Effector memory CD8-positive, alpha-beta T cell (primary cell): Measurements from ENCODE around the gene KRTAP27-1.

Experiments used
- ATAC-seq: fragments of 150-1000 bp; cut with Tn5 transposase; replicated peaks from 2 replicates; pipeline ENCODE4 v1.10.0; 2021; ENCODE audit warnings: mild to moderate bottlenecking, moderate library complexity
- DNase-seq, 3 experiments: peaks; one replicate each; pipeline ENCODE4 v3.0.0; 2021
- H3K27ac Mint-ChIP-seq, 2 donors: one replicate each; pipeline ENCODE4 v1.8.0; 2022; ENCODE audit warnings: mild to moderate bottlenecking in 2 of 2, mixed read lengths in 2 of 2, moderate library complexity in 2 of 2
- H3K27me3 Mint-ChIP-seq, 2 donors: one replicate each; pipeline ENCODE4 v1.8.0; 2022; ENCODE audit warnings: mixed read lengths in 2 of 2
- H3K36me3 Mint-ChIP-seq: one replicate; pipeline ENCODE4 v1.8.0; 2022; ENCODE audit warnings: mild to moderate bottlenecking, moderate library complexity, mixed read lengths; ENCODE audit not compliant: insufficient read depth
- H3K4me1 Mint-ChIP-seq, 2 donors: one replicate each; pipeline ENCODE4 v1.8.0; 2022; ENCODE audit warnings: low read depth in 2 of 2, mixed read lengths in 2 of 2
- H3K4me3 Mint-ChIP-seq, 2 donors: one replicate each; pipeline ENCODE4 v1.8.0; 2022; ENCODE audit warnings: mild to moderate bottlenecking in 2 of 2, mixed read lengths in 2 of 2, moderate library complexity in 2 of 2
- H3K9me3 Mint-ChIP-seq, 2 donors: one replicate each; pipeline ENCODE4 v1.8.0; 2022; ENCODE audit warnings: mixed read lengths in 2 of 2
- total RNA-seq, 9 experiments: gene quantifications; one replicate each; lab custom pipeline; 2026; lab: John Stamatoyannopoulos, UW

Gene KRTAP27-1, protein sequence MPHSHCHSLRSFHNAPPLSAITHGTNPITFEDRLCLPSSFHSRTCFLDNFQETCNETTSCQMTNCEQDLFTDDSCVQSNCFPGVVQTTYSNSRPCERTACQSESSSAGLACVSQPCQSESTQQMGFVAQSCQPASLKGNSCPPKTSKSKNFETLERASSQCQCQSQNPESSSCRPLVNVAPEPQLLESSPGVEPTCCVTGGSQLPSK
- total RNA-seq = 0 reads per million in 9 experiments

DNA sequence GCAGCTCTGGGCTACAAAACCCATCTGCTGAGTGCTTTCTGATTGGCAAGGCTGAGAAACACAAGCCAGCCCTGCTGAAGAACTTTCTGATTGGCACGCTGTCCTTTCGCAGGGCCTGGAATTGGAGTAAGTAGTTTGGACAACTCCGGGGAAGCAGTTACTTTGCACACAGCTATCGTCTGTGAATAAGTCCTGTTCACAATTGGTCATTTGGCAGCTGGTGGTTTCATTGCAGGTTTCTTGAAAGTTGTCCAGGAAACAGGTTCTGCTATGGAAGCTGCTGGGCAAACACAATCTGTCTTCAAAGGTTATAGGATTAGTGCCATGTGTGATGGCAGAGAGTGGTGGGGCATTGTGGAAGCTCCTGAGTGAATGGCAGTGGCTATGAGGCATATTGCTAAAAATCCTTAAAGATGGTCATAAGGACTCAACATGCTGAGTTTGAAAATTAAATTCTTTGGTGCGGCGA lies at the start of gene KRTAP27-1:
KRTAP27-1 (minus strand) TSS at position 419 of the 469 bp plus-strand sequence; CDS start at position 393, 26 bp downstream.
- H3K4me1 Mint-ChIP-seq = no peaks in the 10 kb centered on the region
- H3K27ac Mint-ChIP-seq = no peak within 1 kb of the TSS
- peaks cover 0 to 9% of the 10 kb centered on the region in 2 donors for H3K9me3 Mint-ChIP-seq
- DNase-seq = no peak
- no peak within 1 kb of the TSS for H3K4me3 Mint-ChIP-seq
- no peaks in the 10 kb centered on the region for H3K36me3 Mint-ChIP-seq
- no peak for ATAC-seq
- H3K27me3 Mint-ChIP-seq = no peaks in the 10 kb centered on the region

DNA sequence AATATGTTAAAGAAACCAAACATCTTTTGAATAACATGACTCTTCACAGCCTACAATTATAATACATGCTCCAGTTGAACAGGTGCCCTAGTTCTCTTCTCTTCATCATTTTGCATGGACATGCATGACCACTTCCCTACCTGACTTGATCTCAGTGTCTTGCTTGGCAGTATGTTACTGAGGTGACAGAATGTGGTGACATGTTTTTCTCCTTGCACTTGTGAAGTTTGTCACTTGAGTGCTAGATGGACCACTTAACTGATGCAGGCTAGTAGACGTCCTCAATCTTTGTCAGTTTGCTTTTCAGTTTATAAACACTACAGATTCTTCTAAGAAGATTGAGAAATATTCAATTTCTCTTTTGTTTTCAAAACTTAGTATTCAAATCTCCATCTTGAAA lies 44.7 kb upstream of the KRTAP27-1 start:
- H3K27me3 Mint-ChIP-seq = no peaks in the 10 kb centered on the region
- ATAC-seq (no peak), DNase-seq (no peak)
- H3K36me3 Mint-ChIP-seq = no peaks in the 10 kb centered on the region
- peaks cover 7 to 8% of the 10 kb centered on the region in 2 donors for H3K9me3 Mint-ChIP-seq
- no peaks in the 10 kb centered on the region for H3K4me1 Mint-ChIP-seq
- H3K4me3 Mint-ChIP-seq = no peak overlapping the region
- no peak overlapping the region for H3K27ac Mint-ChIP-seq

DNA sequence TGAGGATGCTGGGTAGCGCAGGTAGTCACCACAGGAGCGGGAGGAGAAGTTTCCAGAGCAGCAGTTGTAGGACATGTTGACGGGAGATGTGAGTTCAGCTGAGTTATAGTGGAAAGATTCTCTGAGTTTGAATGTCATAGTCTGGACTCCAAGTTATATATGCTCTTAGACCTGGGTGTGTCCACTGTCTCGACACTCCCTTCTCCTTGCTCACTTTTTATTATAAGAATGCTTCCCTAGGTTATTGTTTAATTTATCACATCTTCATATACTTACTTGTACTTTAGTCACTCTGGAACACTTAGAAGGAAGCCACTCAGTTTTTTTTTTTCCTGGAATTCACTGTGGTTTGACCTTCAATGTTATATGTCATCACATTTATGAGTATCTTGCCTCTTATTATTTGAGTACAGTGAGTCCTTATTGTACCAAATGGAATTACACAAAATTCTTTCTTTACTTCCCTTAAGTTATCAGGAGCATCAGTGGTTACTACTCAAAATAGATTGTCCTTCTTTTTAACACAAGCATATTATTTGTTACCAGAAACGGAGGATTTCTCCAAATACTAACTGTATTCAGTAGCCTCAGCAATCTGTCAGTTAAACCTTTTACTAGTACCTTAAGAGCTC lies 34.8 kb upstream of the KRTAP27-1 start, which contains the start of gene KRTAP13-2:
KRTAP13-2 (minus strand) TSS at position 133 of the 632 bp plus-strand sequence; CDS start at position 75, 58 bp downstream.
- ATAC-seq (no peak), DNase-seq (no peak)
- H3K9me3 Mint-ChIP-seq = peaks cover 0 to 11% of the 10 kb centered on the region in 2 donors
- H3K27ac Mint-ChIP-seq = no peak within 1 kb of the TSS
- no peaks in the 10 kb centered on the region for H3K4me1 Mint-ChIP-seq
- no peaks in the 10 kb centered on the region for H3K27me3 Mint-ChIP-seq
- H3K36me3 Mint-ChIP-seq = no peaks in the 10 kb centered on the region
- no peak within 1 kb of the TSS for H3K4me3 Mint-ChIP-seq

DNA sequence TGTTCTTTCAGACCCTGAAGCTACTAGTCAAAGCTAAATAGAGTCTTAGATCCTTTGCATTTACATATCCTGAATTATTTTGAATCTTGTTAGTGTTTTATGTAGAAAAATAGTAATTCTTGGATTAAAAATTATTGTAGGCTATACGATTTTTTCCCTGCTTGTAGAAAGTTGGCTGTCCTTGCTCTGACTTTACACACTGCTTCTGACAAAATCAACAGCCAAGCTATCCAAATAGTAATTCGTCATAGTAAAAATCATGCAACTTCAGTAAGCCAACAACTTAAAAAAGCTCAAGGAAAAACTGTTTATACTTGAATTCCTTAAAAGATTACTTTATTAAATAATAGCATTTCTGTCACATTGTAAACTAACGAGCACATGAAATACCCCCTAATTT lies 18.4 kb upstream of the KRTAP27-1 start:
- Mint-ChIP-seq H3K4me3 (no peak overlapping the region), H3K27ac (no peak overlapping the region), H3K4me1 (no peaks in the 10 kb centered on the region), H3K9me3 (peaks cover 0 to 5% of the 10 kb centered on the region in 2 donors), H3K36me3 (no peaks in the 10 kb centered on the region), H3K27me3 (no peaks in the 10 kb centered on the region)
- ATAC-seq (no peak), DNase-seq (no peak)

DNA sequence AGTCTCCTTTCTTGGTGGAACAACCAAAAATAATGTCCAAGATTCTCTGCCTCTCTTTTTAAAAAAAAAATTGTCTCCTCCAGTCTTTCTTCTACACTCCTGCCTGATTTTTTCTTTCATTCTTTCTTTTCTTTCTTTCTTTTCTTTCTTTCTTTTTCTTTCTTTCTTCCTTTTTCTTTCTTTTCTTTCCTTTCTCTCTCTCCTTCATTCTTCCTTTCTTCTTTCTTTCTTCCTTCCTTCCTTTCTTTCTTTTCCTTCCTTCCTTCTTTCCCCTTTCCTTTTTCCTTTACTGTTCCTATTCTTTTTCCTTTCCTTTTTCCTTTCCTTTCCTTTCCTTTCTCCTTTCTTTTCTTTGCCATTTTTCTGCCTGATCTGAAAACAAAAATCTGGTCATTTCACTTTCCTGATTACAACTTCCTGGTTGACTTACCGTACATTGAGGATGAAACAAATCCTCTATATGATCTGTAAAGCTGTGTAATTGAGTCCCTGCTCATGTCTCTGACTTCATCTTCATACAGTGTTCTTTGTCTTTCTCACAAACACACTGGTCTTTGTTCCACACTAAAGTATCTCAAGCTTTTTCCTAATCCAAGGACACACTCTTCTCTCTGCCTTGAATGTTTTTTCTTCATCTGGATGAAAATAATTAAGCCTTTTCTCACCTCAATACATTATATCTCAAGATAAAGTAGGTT lies 17.0 kb upstream of the KRTAP27-1 start:
- H3K27ac Mint-ChIP-seq = no peak overlapping the region
- ATAC-seq (no peak), DNase-seq (no peak)
- H3K36me3 Mint-ChIP-seq = no peaks in the 10 kb centered on the region
- no peak overlapping the region for H3K4me3 Mint-ChIP-seq
- no peaks in the 10 kb centered on the region for H3K4me1 Mint-ChIP-seq
- peaks cover 0 to 5% of the 10 kb centered on the region in 2 donors for H3K9me3 Mint-ChIP-seq
- H3K27me3 Mint-ChIP-seq = no peaks in the 10 kb centered on the region

DNA sequence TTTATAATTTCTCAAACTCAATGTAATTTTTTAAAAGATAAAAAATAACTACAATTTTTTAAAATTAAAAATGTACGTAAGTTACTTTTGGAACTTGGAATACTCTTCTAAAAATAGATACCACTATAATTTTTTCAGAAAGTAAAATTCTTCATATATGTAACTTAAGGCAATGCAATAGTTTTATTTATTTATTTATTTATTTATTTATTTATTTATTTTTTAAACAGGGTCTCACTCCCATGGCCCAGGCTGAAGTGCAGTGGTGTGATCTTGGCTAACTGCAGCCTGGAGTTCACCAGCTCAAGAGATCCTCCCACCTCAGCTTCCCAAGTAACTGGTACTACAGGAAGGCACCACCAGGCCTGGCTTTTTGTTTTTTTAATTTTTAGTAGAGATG lies 14.0 kb upstream of the KRTAP27-1 start:
- ATAC-seq = no peak
- Mint-ChIP-seq H3K27ac (no peak overlapping the region), H3K4me1 (no peaks in the 10 kb centered on the region)

DNA sequence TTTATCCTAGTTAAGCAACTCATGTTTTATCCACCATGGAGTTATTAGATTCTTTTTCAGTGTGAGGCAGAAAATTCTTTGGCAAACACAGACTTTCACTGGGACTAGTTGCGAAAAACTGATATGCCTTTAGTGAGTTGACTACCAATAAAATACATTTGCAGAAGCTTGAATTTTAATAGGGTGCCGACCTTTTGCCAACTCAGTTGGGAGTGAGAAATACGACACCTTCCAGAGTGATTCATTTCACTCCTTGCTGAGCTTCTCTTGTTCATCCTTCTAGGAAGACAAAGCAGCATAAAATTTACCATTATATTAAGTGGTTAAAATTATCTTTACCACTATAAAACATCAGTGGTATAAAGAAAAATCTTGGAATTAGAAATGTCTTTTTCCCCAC lies 12.1 kb upstream of the KRTAP27-1 start:
- no peaks in the 10 kb centered on the region for H3K27me3 Mint-ChIP-seq
- peaks cover 0 to 3% of the 10 kb centered on the region in 2 donors for H3K9me3 Mint-ChIP-seq
- ATAC-seq (no peak), DNase-seq (no peak)
- H3K4me3 Mint-ChIP-seq = no peak overlapping the region
- H3K27ac Mint-ChIP-seq = no peak overlapping the region
- no peaks in the 10 kb centered on the region for H3K4me1 Mint-ChIP-seq
- peaks cover 3% of the 10 kb centered on the region for H3K36me3 Mint-ChIP-seq

More for the DNA sequence above, 14.0 kb upstream of the KRTAP27-1 start:
- Mint-ChIP-seq H3K27me3 (no peaks in the 10 kb centered on the region), H3K36me3 (peaks cover 3% of the 10 kb centered on the region), H3K4me3 (no peak overlapping the region), H3K9me3 (peaks cover 0 to 4% of the 10 kb centered on the region in 2 donors)
- no peak for DNase-seq

DNA sequence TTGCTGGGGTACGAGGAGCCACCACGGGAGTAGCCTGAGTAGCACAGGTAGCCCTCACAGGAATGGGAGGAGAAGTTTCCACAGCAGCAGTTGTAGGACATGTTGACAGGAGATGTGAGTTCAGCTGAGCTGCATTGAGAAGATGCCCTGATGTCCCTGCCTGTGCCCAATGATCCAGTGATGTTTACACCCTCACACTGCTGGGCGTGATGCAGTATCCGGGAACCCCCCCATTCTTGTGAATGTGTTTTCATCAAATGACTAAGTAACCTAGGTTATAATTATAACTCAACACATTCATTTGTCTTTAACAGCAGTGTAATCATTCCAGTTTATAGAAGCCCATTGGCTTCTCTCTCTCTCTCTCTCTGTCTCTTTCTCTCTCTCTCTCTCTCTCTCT lies 11.0 kb upstream of the KRTAP27-1 start, which contains the start of gene KRTAP23-1:
KRTAP23-1 (minus strand) TSS at position 101 of the 400 bp plus-strand sequence; CDS start at position 101, 0 bp downstream.
- H3K4me3 Mint-ChIP-seq = no peak within 1 kb of the TSS
- H3K36me3 Mint-ChIP-seq = peaks cover 3% of the 10 kb centered on the region
- ATAC-seq = no peak
- no peaks in the 10 kb centered on the region for H3K4me1 Mint-ChIP-seq
- peaks cover 0 to 2% of the 10 kb centered on the region in 2 donors for H3K9me3 Mint-ChIP-seq
- no peak for DNase-seq
- H3K27ac Mint-ChIP-seq = no peak within 1 kb of the TSS
- H3K27me3 Mint-ChIP-seq = no peaks in the 10 kb centered on the region

DNA sequence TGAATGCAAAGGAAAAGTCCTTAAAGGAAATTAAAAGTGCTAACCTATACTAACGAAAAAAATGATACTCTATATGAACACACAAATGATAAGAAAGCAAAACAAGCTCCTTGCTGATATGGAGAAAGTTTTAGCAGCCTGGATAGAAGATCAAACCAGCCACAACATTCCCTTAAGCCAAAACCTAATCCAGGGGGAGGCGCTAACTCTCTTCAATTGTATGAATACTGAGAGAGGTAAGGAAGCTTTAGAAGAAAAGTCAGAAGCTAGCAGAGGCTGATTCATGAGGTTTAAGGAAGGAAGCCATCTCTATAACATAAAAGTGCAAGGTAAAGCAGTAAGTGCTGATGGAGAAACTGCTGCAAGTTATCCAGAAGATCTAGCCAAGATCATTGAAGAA lies 7.5 kb upstream of the KRTAP27-1 start:
- Mint-ChIP-seq H3K27me3 (no peaks in the 10 kb centered on the region), H3K9me3 (peaks cover 0 to 2% of the 10 kb centered on the region in 2 donors), H3K36me3 (peaks cover 3% of the 10 kb centered on the region), H3K4me3 (no peak overlapping the region), H3K4me1 (no peaks in the 10 kb centered on the region), H3K27ac (no peak overlapping the region)
- ATAC-seq (no peak), DNase-seq (no peak)

DNA sequence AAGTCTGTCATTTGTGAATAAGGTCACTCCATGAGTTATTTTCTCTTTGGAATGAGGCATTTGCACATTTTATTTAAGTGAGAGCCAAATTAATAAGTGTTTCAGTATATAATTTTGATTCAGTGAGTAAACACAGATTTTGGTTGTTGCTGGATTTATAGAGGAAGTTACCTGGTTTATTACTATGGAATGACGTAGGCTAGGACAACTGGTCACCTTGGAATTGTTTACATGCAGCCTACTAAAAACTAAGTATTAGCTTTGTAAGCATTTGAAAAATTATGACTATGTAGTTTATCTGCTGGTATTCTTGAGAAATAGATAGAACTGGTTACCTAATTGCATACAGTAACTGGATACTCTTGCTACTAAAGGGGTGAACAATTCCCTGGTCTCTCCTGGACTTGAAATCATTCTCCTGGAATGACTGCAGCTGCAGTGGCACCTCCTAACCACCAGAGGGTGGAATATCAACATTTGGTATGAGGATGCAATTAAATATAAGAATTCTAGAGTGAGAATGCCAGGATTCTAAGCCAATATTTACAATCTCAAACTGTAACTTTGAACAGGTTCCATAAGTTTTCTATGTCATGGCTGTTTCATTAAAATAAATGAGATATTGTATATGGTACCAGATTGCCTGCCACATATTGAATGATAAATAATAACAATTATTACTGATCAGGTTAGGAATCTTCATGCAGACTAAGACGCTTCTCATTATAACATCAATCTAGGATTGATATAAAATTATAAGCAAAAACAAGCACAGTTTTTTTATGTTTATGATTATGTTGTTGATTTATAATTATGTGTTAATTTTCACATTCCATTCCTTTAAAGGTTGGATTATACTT lies 3.5 kb upstream of the KRTAP27-1 start:
- ATAC-seq (no peak), DNase-seq (no peak)
- H3K9me3 Mint-ChIP-seq = peaks cover 0 to 6% of the 10 kb centered on the region in 2 donors
- H3K36me3 Mint-ChIP-seq = no peaks in the 10 kb centered on the region
- no peak overlapping the region for H3K4me3 Mint-ChIP-seq
- no peak overlapping the region for H3K27ac Mint-ChIP-seq
- H3K4me1 Mint-ChIP-seq = no peaks in the 10 kb centered on the region
- H3K27me3 Mint-ChIP-seq = no peaks in the 10 kb centered on the region

DNA sequence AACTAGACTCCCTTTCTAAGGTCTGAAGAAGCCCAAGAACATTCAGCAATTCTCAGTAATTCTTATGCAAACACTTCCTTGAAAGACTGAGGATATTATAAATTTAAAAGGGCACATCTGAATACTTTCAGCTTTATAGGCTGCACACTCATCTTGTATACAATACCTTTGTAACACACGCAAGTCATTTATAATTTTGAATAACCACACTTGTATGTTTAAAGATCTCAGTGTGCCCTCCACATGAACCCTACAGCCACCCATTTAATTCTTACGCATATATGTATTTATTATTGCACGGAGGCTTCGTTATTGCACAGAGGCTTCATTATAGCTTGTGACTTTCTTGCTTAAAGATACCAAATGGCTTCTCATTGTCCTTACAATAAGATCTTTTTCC lies 1.2 kb upstream of the KRTAP27-1 start:
- Mint-ChIP-seq H3K4me1 (no peaks in the 10 kb centered on the region), H3K4me3 (no peak overlapping the region), H3K9me3 (peaks cover 0 to 9% of the 10 kb centered on the region in 2 donors), H3K36me3 (no peaks in the 10 kb centered on the region), H3K27me3 (no peaks in the 10 kb centered on the region), H3K27ac (no peak overlapping the region)
- ATAC-seq (no peak), DNase-seq (no peak)

DNA sequence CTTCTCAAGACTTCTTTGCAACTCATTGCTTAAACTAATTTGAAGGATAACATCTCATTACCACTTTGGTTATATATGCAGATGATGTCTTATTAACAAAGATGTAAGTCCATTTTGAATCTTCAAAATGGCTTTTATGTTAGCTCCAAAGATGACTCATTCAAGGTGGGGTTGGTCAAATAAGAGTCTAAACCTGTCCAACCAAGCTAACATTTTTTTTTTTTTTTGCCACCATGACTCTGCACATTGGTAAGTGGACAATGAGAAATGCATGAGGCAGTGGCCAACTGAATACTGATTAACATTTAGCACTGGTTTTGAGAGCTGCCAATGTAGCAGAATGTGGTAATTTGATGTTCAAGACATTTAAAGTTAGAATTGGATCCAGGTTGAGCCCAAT lies 278 bp upstream of the KRTAP27-1 start:
- ATAC-seq = no peak
- DNase-seq = no peak
- H3K27ac Mint-ChIP-seq = no peak overlapping the region
- H3K9me3 Mint-ChIP-seq = peaks cover 0 to 9% of the 10 kb centered on the region in 2 donors
- H3K27me3 Mint-ChIP-seq = no peaks in the 10 kb centered on the region
- H3K4me1 Mint-ChIP-seq = no peaks in the 10 kb centered on the region
- no peak overlapping the region for H3K4me3 Mint-ChIP-seq
- H3K36me3 Mint-ChIP-seq = no peaks in the 10 kb centered on the region

DNA sequence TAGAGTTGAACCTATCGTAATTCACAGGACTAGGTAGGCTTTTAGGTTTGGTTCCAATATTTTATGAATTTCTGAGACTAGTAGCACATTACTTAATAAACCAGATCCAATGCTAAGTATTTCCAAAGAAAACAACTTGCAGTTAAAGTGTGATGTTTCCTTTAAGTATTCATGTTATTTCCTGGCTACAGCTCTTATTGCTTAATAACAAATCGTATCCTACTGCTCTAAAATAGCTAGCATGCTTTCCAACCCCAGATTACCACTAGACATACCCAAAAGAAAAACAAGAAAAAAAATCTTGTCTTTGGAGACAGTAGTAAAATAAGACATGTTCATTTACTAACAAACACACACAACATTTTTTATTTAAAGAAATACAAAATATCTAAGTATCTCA lies 898 bp downstream of the KRTAP27-1 start:
- DNase-seq = no peak
- no peak overlapping the region for H3K27ac Mint-ChIP-seq
- H3K4me3 Mint-ChIP-seq = no peak overlapping the region
- H3K36me3 Mint-ChIP-seq = no peaks in the 10 kb centered on the region
- no peaks in the 10 kb centered on the region for H3K4me1 Mint-ChIP-seq
- no peak for ATAC-seq
- H3K27me3 Mint-ChIP-seq = no peaks in the 10 kb centered on the region
- peaks cover 0 to 9% of the 10 kb centered on the region in 2 donors for H3K9me3 Mint-ChIP-seq
